ENCODE data around the gene NUDT9.
"Not testable (repeated sequence)": the region's sequence is repeated elsewhere in the genome, so short reads cannot be mapped to it uniquely, and the experiment has no call there.

The NUDT9 gene

GRCh38 chr4:87387237-87387636, 35.1 kb upstream of the NUDT9 start:
- no peak for DNase-seq (ENCODE audit: low read depth, low spot score)
- no peak for TF ChIP-seq SUZ12 (IDR thresholded peaks at IDR 0.05; ENCODE audit: extremely low read depth, insufficient read depth, insufficient read length)
- TF ChIP-seq ZNF274 (IDR thresholded peaks at IDR 0.05; ENCODE audit: low read depth, low read length) = no peak
- TF ChIP-seq YY1 (IDR thresholded peaks at IDR 0.05; ENCODE audit: insufficient read depth, insufficient read length) = no peak
- H3K9me3 ChIP-seq (ENCODE audit: insufficient read depth, low read length) = peaks cover 9% of the 10 kb centered on the region
- no peak overlapping the region for H3K9ac ChIP-seq (ENCODE audit: insufficient read length, low read depth)
- peaks cover 24% of the 10 kb centered on the region for H3K36me3 ChIP-seq (ENCODE audit: insufficient read depth, insufficient read length, low read length)
- H3K4me1 ChIP-seq (ENCODE audit: insufficient read depth, insufficient read length) = no peaks in the 10 kb centered on the region
- no peak overlapping the region for H3K4me3 ChIP-seq (ENCODE audit: insufficient read length, low read depth)
- H3K27me3 ChIP-seq (ENCODE audit: insufficient read depth, insufficient read length) = no peaks in the 10 kb centered on the region

GRCh38 chr4:87388901-87389300, 33.5 kb upstream of the NUDT9 start:
- H3K4me3 ChIP-seq (ENCODE audit: insufficient read length, low read depth) = no peak overlapping the region
- no peaks in the 10 kb centered on the region for H3K4me1 ChIP-seq (ENCODE audit: insufficient read depth, insufficient read length)
- peaks cover 9% of the 10 kb centered on the region for H3K9me3 ChIP-seq (ENCODE audit: insufficient read depth, low read length)
- H3K27me3 ChIP-seq (ENCODE audit: insufficient read depth, insufficient read length) = no peaks in the 10 kb centered on the region
- no peak for TF ChIP-seq ZNF274 (IDR thresholded peaks at IDR 0.05; ENCODE audit: low read depth, low read length)
- TF ChIP-seq SUZ12 (IDR thresholded peaks at IDR 0.05; ENCODE audit: extremely low read depth, insufficient read depth, insufficient read length) = no peak
- no peak for TF ChIP-seq YY1 (IDR thresholded peaks at IDR 0.05; ENCODE audit: insufficient read depth, insufficient read length)
- no peak overlapping the region for H3K9ac ChIP-seq (ENCODE audit: insufficient read length, low read depth)
- DNase-seq (ENCODE audit: low read depth, low spot score) = no peak
- H3K36me3 ChIP-seq (ENCODE audit: insufficient read depth, insufficient read length, low read length) = peaks cover 16% of the 10 kb centered on the region

GRCh38 chr4:87390055-87390454, 32.3 kb upstream of the NUDT9 start:
- Histone ChIP-seq H3K9ac (ENCODE audit: insufficient read length, low read depth) (peak overlapping the region; percentile 89), H3K36me3 (ENCODE audit: insufficient read depth, insufficient read length, low read length) (peaks cover 16% of the 10 kb centered on the region), H3K4me3 (ENCODE audit: insufficient read length, low read depth) (peak overlapping the region; percentile 72)
- not testable (repeated sequence) for DNase-seq (ENCODE audit: low read depth, low spot score); H3K4me1 ChIP-seq (ENCODE audit: insufficient read depth, insufficient read length); H3K9me3 ChIP-seq (ENCODE audit: insufficient read depth, low read length); H3K27me3 ChIP-seq (ENCODE audit: insufficient read depth, insufficient read length)
- TF ChIP-seq YY1 (IDR thresholded peaks at IDR 0.05; ENCODE audit: insufficient read depth, insufficient read length) = peak; percentile 45

GRCh38 chr4:87390551-87390890, 31.9 kb upstream of the NUDT9 start:
- TF ChIP-seq YY1 (IDR thresholded peaks at IDR 0.05; ENCODE audit: insufficient read depth, insufficient read length) (no peak), SUZ12 (IDR thresholded peaks at IDR 0.05; ENCODE audit: extremely low read depth, insufficient read depth, insufficient read length) (no peak), ZNF274 (IDR thresholded peaks at IDR 0.05; ENCODE audit: low read depth, low read length) (no peak)
- peaks cover 9% of the 10 kb centered on the region for H3K9me3 ChIP-seq (ENCODE audit: insufficient read depth, low read length)
- peaks cover 16% of the 10 kb centered on the region for H3K36me3 ChIP-seq (ENCODE audit: insufficient read depth, insufficient read length, low read length)
- DNase-seq (ENCODE audit: low read depth, low spot score) = no peak
- no peaks in the 10 kb centered on the region for H3K4me1 ChIP-seq (ENCODE audit: insufficient read depth, insufficient read length)
- H3K27me3 ChIP-seq (ENCODE audit: insufficient read depth, insufficient read length) = no peaks in the 10 kb centered on the region
- H3K9ac ChIP-seq (ENCODE audit: insufficient read length, low read depth) = peak overlapping the region; percentile 89
- H3K4me3 ChIP-seq (ENCODE audit: insufficient read length, low read depth) = peak overlapping the region; percentile 72

- Histone ChIP-seq H3K4me1 (ENCODE audit: insufficient read depth, insufficient read length) (no peaks in the 10 kb centered on the region), H3K4me3 (ENCODE audit: insufficient read length, low read depth) (peak within 1 kb of the TSS; percentile 72), H3K27me3 (ENCODE audit: insufficient read depth, insufficient read length) (no peaks in the 10 kb centered on the region), H3K9ac (ENCODE audit: insufficient read length, low read depth) (peak within 1 kb of the TSS; percentile 89), H3K36me3 (ENCODE audit: insufficient read depth, insufficient read length, low read length) (peaks cover 16% of the 10 kb centered on the region), H3K9me3 (ENCODE audit: insufficient read depth, low read length) (peaks cover 9% of the 10 kb centered on the region)
- no peak for TF ChIP-seq ZNF274 (IDR thresholded peaks at IDR 0.05; ENCODE audit: low read depth, low read length)
- peak; percentile 71 for DNase-seq (ENCODE audit: low read depth, low spot score)
Measured at GRCh38 chr4:87390891-87391575, 31.3 kb upstream of the NUDT9 start, which contains the start of gene HSD17B11. Gene HSD17B11 (minus strand): TSS chr4:87391188. CDS start chr4:87391070, 118 bp downstream.

GRCh38 chr4:87391576-87392054, 30.8 kb upstream of the NUDT9 start:
- Histone ChIP-seq H3K4me3 (ENCODE audit: insufficient read length, low read depth) (peak overlapping the region; percentile 72), H3K4me1 (ENCODE audit: insufficient read depth, insufficient read length) (no peaks in the 10 kb centered on the region), H3K27me3 (ENCODE audit: insufficient read depth, insufficient read length) (no peaks in the 10 kb centered on the region), H3K36me3 (ENCODE audit: insufficient read depth, insufficient read length, low read length) (peaks cover 16% of the 10 kb centered on the region), H3K9me3 (ENCODE audit: insufficient read depth, low read length) (peaks cover 9% of the 10 kb centered on the region), H3K9ac (ENCODE audit: insufficient read length, low read depth) (peak overlapping the region; percentile 54)
- no peak for TF ChIP-seq YY1 (IDR thresholded peaks at IDR 0.05; ENCODE audit: insufficient read depth, insufficient read length)
- no peak for TF ChIP-seq SUZ12 (IDR thresholded peaks at IDR 0.05; ENCODE audit: extremely low read depth, insufficient read depth, insufficient read length)
- no peak for TF ChIP-seq ZNF274 (IDR thresholded peaks at IDR 0.05; ENCODE audit: low read depth, low read length)
- DNase-seq (ENCODE audit: low read depth, low spot score) = no peak

- Histone ChIP-seq H3K27me3 (ENCODE audit: insufficient read depth, insufficient read length) (no peaks in the 10 kb centered on the region), H3K4me1 (ENCODE audit: insufficient read depth, insufficient read length) (no peaks in the 10 kb centered on the region), H3K9ac (ENCODE audit: insufficient read length, low read depth) (no peak overlapping the region), H3K36me3 (ENCODE audit: insufficient read depth, insufficient read length, low read length) (peaks cover 11% of the 10 kb centered on the region), H3K9me3 (ENCODE audit: insufficient read depth, low read length) (peaks cover 9% of the 10 kb centered on the region), H3K4me3 (ENCODE audit: insufficient read length, low read depth) (no peak overlapping the region)
- DNase-seq (ENCODE audit: low read depth, low spot score) = no peak
- TF ChIP-seq ZNF274 (IDR thresholded peaks at IDR 0.05; ENCODE audit: low read depth, low read length) (no peak), YY1 (IDR thresholded peaks at IDR 0.05; ENCODE audit: insufficient read depth, insufficient read length) (no peak), SUZ12 (IDR thresholded peaks at IDR 0.05; ENCODE audit: extremely low read depth, insufficient read depth, insufficient read length) (no peak)
Measured at GRCh38 chr4:87392183-87392582, 30.2 kb upstream of the NUDT9 start.

GRCh38 chr4:87395073-87395472, 27.3 kb upstream of the NUDT9 start:
- H3K4me3 ChIP-seq (ENCODE audit: insufficient read length, low read depth); H3K9me3 ChIP-seq (ENCODE audit: insufficient read depth, low read length); H3K27me3 ChIP-seq (ENCODE audit: insufficient read depth, insufficient read length); H3K9ac ChIP-seq (ENCODE audit: insufficient read length, low read depth); DNase-seq (ENCODE audit: low read depth, low spot score); H3K4me1 ChIP-seq (ENCODE audit: insufficient read depth, insufficient read length); H3K36me3 ChIP-seq (ENCODE audit: insufficient read depth, insufficient read length, low read length): not testable (repeated sequence)

GRCh38 chr4:87395851-87396250, 26.5 kb upstream of the NUDT9 start:
- H3K36me3 ChIP-seq (ENCODE audit: insufficient read depth, insufficient read length, low read length); H3K4me3 ChIP-seq (ENCODE audit: insufficient read length, low read depth); DNase-seq (ENCODE audit: low read depth, low spot score); H3K9ac ChIP-seq (ENCODE audit: insufficient read length, low read depth); H3K27me3 ChIP-seq (ENCODE audit: insufficient read depth, insufficient read length); H3K4me1 ChIP-seq (ENCODE audit: insufficient read depth, insufficient read length): not testable (repeated sequence)
- peaks cover 14% of the 10 kb centered on the region; the same call in 1 of the 2 replicates for H3K9me3 ChIP-seq (ENCODE audit: insufficient read depth, low read length)

Data from NT2/D1 (cell line).